ENCODE measurements around the gene PEDS1. TPM values are rescaled to one million over a fixed set of nuclear protein-coding genes. Genes with fewer than 3 reads are reported as not detected.

The PEDS1 gene
- total RNA-seq, 1 donor from 2014 or later = 31.0 TPM

DNA sequence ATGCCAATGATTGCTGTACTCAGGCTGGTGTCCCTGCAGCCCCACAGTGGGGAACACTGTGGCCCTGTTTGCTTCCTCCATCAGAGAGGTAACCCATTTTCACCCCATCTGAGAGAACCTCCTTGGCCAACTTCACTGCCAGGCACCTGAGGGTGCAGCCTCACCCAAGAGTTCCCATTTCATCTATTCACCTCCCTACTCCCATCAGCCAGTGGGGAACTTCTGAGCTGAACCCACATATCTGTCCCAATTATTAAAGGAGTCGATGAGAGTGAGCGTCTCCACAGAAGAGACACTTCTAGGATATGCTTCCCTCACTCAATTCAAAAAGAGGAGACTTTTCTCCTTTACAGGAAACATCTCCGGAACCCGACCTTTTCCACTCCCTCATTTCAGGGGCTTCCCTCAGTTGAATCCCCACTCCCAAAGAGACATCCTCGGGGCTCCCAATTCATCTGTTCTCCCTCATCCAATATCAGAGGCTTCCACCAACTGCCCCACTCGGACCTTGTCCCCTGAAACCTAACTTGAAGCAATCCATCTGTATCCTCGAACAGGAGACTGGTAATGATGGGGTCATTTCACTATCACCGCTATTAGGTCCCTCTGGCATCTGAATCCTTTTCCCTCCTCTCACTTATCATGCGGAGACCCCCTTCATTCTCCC lies 41.6 kb downstream of the PEDS1 start:
- H3K9me3 Mint-ChIP-seq (ENCODE audit: low read depth) = no peaks in the 10 kb centered on the region
- peaks cover 64% of the 10 kb centered on the region for H3K4me1 Mint-ChIP-seq (ENCODE audit: low read depth)
- H3K27ac Mint-ChIP-seq = peak overlapping the region; percentile 96
- no peak for DNase-seq (ENCODE audit: low spot score, unreplicated experiment)
- H3K4me3 Mint-ChIP-seq (ENCODE audit: low read depth) = peak overlapping the region; percentile 93
- TF ChIP-seq, protein P1, sequence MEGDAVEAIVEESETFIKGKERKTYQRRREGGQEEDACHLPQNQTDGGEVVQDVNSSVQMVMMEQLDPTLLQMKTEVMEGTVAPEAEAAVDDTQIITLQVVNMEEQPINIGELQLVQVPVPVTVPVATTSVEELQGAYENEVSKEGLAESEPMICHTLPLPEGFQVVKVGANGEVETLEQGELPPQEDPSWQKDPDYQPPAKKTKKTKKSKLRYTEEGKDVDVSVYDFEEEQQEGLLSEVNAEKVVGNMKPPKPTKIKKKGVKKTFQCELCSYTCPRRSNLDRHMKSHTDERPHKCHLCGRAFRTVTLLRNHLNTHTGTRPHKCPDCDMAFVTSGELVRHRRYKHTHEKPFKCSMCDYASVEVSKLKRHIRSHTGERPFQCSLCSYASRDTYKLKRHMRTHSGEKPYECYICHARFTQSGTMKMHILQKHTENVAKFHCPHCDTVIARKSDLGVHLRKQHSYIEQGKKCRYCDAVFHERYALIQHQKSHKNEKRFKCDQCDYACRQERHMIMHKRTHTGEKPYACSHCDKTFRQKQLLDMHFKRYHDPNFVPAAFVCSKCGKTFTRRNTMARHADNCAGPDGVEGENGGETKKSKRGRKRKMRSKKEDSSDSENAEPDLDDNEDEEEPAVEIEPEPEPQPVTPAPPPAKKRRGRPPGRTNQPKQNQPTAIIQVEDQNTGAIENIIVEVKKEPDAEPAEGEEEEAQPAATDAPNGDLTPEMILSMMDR (IDR thresholded peaks at IDR 0.05; ENCODE audit: unreplicated experiment) = no peak
- peaks cover 2% of the 10 kb centered on the region for H3K36me3 Mint-ChIP-seq (ENCODE audit: insufficient read depth)
- H3K27me3 Mint-ChIP-seq = no peaks in the 10 kb centered on the region

DNA sequence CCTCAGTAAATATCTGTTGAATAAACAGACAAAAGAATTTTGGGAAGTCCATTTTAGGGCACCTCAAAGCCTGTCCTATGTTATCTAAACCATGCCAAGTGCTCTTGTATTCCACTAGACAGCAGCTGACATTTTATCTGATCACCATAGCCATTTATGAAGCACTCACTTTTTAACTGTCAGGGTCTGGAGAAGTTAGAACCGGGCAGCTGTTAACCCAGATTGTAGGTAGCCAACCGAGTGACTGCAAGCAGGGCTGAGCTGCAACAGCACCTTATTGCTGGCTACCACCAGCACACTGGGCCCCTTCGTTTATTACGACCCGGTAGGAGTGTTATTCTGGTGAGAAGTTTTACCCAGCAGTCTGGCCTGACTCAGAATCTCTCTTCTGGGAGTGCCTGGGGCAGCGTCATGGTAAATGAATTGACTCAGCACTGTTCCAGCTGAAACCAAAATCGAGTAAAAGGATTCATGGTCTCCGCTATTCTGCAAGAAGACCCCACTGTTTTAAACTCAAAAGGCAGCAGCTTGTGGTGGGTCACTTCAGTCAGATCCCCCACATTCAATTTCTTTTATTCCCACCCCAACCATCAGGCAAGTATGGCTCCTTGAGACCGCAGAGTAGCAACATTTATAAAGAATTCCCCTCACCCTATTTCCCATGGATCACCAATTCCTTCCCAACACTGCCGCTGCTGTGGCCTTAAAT lies 42.2 kb downstream of the PEDS1 start:
- Mint-ChIP-seq H3K36me3 (ENCODE audit: insufficient read depth) (peaks cover 2% of the 10 kb centered on the region), H3K27ac (peak overlapping the region; percentile 96), H3K4me1 (ENCODE audit: low read depth) (peaks cover 64% of the 10 kb centered on the region), H3K27me3 (no peaks in the 10 kb centered on the region), H3K4me3 (ENCODE audit: low read depth) (peak overlapping the region; percentile 93), H3K9me3 (ENCODE audit: low read depth) (no peaks in the 10 kb centered on the region)
- TF ChIP-seq, protein P1 (IDR thresholded peaks at IDR 0.05; ENCODE audit: unreplicated experiment) = no peak
- DNase-seq (ENCODE audit: low spot score, unreplicated experiment) = no peak

DNA sequence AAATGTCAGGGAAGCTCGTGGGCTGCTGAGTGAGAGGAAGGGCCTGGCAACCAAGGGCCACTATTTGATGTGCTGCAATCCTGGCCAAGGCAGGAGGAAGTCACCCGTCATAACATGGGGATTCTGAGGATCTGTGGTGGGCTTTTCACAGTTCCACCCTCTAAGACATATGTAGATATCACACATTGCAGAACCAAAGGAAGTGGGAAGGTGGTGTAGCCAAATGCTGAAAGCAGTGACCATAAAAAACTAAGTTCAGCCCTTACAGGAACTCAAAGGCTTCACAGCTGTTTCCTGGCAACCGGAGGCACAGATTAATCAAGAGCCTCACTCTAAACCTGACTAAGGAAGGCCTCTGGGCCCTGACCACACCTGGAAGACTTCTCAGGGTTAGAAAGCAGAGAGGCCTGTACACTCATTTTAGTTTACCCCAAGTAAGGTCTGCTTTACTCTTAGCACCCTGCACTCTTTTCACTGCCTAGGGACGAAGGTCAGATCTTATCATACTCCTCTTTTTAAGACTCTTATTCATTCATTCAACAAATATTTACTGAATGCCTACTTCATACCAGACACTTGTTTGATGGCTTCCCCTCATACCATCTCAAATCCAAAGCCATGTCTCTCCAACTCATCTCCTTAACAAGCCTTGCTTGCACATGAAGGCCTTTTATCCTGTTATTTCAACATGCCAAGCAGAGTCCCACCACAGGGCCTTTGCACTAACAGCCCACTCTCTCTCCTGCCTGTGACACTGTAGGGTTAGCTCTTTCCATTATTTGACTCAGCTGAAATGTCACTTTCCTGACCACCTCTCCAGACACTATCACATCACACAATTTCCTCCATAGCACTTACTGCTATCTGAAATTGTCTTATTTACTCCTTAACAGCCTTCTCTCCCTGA lies 43.1 kb downstream of the PEDS1 start:
- DNase-seq (ENCODE audit: low spot score, unreplicated experiment) = no peak
- no peaks in the 10 kb centered on the region for H3K9me3 Mint-ChIP-seq (ENCODE audit: low read depth)

DNA sequence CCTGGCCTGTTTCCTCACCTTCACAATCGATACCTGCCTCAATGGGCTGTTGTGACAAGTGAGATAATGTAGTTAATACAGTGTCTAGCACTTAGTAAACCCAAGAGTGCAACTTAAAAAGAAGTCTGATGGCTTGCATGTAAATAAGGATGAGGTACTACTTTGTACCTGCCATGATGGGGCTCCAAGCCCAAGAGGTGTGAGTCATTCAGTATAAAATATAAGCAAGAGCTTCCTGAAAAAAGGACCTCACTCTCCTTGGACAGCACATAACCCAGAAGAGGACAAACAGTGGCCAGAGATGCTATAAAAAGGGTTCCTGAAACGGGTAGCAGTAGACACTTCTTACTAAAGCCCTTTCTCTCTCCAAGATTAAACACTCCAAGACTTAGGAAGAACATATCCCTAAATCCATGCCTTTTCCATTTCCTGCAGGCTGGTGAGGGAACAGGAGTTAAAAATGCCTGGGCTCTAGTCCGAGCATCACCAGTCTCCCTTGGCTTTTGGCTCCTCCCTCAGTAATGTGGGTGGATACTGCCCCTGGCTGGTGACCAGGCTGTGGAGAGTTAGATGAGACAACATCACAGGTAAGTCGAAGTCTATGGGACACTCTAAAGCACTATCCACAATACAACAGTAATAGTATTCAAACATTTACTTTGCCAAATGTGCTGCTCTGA lies 44.8 kb downstream of the PEDS1 start:
- Mint-ChIP-seq H3K9me3 (ENCODE audit: low read depth) (no peaks in the 10 kb centered on the region), H3K4me3 (ENCODE audit: low read depth) (no peak overlapping the region), H3K4me1 (ENCODE audit: low read depth) (peaks cover 50% of the 10 kb centered on the region), H3K27me3 (no peaks in the 10 kb centered on the region), H3K36me3 (ENCODE audit: insufficient read depth) (peaks cover 2% of the 10 kb centered on the region), H3K27ac (peak overlapping the region; percentile 52)
- TF ChIP-seq, protein P1 (IDR thresholded peaks at IDR 0.05; ENCODE audit: unreplicated experiment) = no peak
- DNase-seq (ENCODE audit: low spot score, unreplicated experiment) = no peak

More for the DNA sequence above, 43.1 kb downstream of the PEDS1 start:
- TF ChIP-seq, protein P1 (IDR thresholded peaks at IDR 0.05; ENCODE audit: unreplicated experiment) = no peak
- H3K36me3 Mint-ChIP-seq (ENCODE audit: insufficient read depth) = peaks cover 2% of the 10 kb centered on the region
- H3K4me3 Mint-ChIP-seq (ENCODE audit: low read depth) = peak overlapping the region; percentile 3
- peaks cover 59% of the 10 kb centered on the region for H3K4me1 Mint-ChIP-seq (ENCODE audit: low read depth)
- H3K27me3 Mint-ChIP-seq = no peaks in the 10 kb centered on the region
- peak overlapping the region; percentile 91 for H3K27ac Mint-ChIP-seq
